Stomach (tissue), 19 donors: Measurements from ENCODE around the gene MSMP. TPM values are rescaled to one million over a fixed set of nuclear protein-coding genes. Genes with fewer than 3 reads are reported as not detected.

Experiments used
- DNase-seq, 2 donors: peaks; one replicate each; pipeline versions ENCODE4 v3.0.0 to v3.0.0-alpha.2; 2013 to 2019
- H3K27ac ChIP-seq, 5 donors: fragments of 200-600 bp in 4 of 5; sonication (generic) in 4 of 5; one replicate each; pipeline ENCODE4 v1.5.1; 2013 to 2019; ENCODE audit warnings: mild to moderate bottlenecking in 1 of 5, moderate library complexity in 1 of 5
- H3K27me3 ChIP-seq, 3 donors: fragments of 200-600 bp; sonication (generic); one replicate each; pipeline ENCODE4 v1.5.1; 2017 to 2019; ENCODE audit warnings: mixed run types in 1 of 3
- H3K36me3 ChIP-seq, 4 donors: fragments of 200-600 bp; sonication (generic); 1 replicate in 3 of 4; 2 replicates in 1 of 4; pipeline ENCODE4 v1.5.1; 2016 to 2019
- H3K4me1 ChIP-seq, 4 donors: fragments of 200-600 bp; sonication (generic); one replicate each; pipeline ENCODE4 v1.5.1; 2016 to 2019
- H3K4me3 ChIP-seq, 4 donors: fragments of 200-600 bp; sonication (generic) in 3 of 4; one replicate each; pipeline ENCODE4 v1.5.1; 2016 to 2019; ENCODE audit warnings: mild to moderate bottlenecking in 1 of 4
- H3K9me3 ChIP-seq, 4 donors: fragments of 200-600 bp; sonication (generic); one replicate each; pipeline ENCODE4 v1.5.1; 2016 to 2019
- CTCF ChIP-seq, 7 experiments: fragments of 450-650 bp in 4 of 7; fragments of 200-600 bp in 3 of 7; sonication (generic) in 3 of 7; IDR thresholded peaks; one replicate each; pipeline ENCODE4 v1.5.1; 2016 to 2019; ENCODE audit warnings: antibody characterized with exemption in 7 of 7, control low read depth in 2 of 7, mild to moderate bottlenecking in 1 of 7
- EP300 ChIP-seq: sonication (generic); formaldehyde crosslinking; IDR thresholded peaks from one replicate; pipeline ENCODE4 v1.6.1; 2017; ENCODE audit warnings: antibody characterized with exemption
- POLR2A ChIP-seq, 4 donors: fragments of 450-650 bp; IDR thresholded peaks; one replicate each; pipeline ENCODE4 v1.6.1; 2016; ENCODE audit warnings: antibody characterized with exemption in 4 of 4, control low read depth in 2 of 4, mild to moderate bottlenecking in 1 of 4, moderate library complexity in 1 of 4
- POLR2AphosphoS5 ChIP-seq, 3 donors: sonication (generic); formaldehyde crosslinking; IDR thresholded peaks; one replicate each; pipeline ENCODE4 v1.6.1; 2016; ENCODE audit warnings: antibody characterized with exemption in 3 of 3
- WGBS, 5 donors: extraction: QIAGEN DNeasy Blood & Tissue Kit in 3 of 5; methylation state at CpG; one replicate each; pipeline versions ENCODE4 v1.1.5 to v1.1.7; 2013 to 2018; 5-methylcytosine and 5-hydroxymethylcytosine counted together
- intact Hi-C: fragments of 100-400 bp; cut with DNase I; formaldehyde crosslinking; loops from one replicate; pipeline ENCODE4 v1.15.1; 2023; ENCODE audit warnings: low total_unique reads
- long read RNA-seq, 10 donors: transcript quantifications; one replicate each; lab custom pipeline, GENCODE V29; 2026
- polyA plus RNA-seq, 3 donors: library from polyadenylated mRNA; stranded (reverse); fragments of 200-250 nt; gene quantifications; one replicate each; pipeline ENCODE4 v1.2.3, GENCODE V29; 2013
- total RNA-seq, 5 donors: library from RNA; depleted of rRNA; stranded (reverse); fragments of >200 nt; gene quantifications; one replicate each; pipeline versions ENCODE4 v1.1.0 to v1.2.3, GENCODE V29; 2014 to 2016
- donor health status: healthy with polysubstance abuse.
- donor health status: Bipolar disorder and iron deficiency.
- donor health status: healthy.

MSMP gene
- total RNA-seq (not detected), polyA plus RNA-seq (under 1 TPM in 1 of 3 donors, not detected in 2; 0.35 TPM)
- long read RNA-seq, donor 1, result 0 reads
- long read RNA-seq, donor 2, partial matches to known transcripts, result 6 of 6 reads
- long read RNA-seq, donor 2, other reads (novel, unspliced or antisense), result 0 of 6 reads
- long read RNA-seq, donor 3, result 0 reads
- long read RNA-seq, donor 4, result 0 reads
- long read RNA-seq, donor 5, result 0 reads
- long read RNA-seq, donor 6, result 0 reads
- long read RNA-seq, donor 7, partial matches to known transcripts, result 0 of 1 reads
- long read RNA-seq, donor 7, other reads (novel, unspliced or antisense), result 0 of 1 reads
- long read RNA-seq, donor 8, result 0 reads
- long read RNA-seq, donor 9, result 0 reads
- long read RNA-seq, donor 10, result 0 reads

GRCh38 chr9:35754264-35754663 lies at the start of gene MSMP:
Gene MSMP, minus strand, starts transcription at chr9:35754276. Its CDS starts 147 bp downstream, at chr9:35754129.
- TF ChIP-seq POLR2AphosphoS5 (IDR thresholded peaks at IDR 0.05), result no peak
- TF ChIP-seq EP300, result no peak
- TF ChIP-seq POLR2A (IDR thresholded peaks at IDR 0.05), result no peak
- TF ChIP-seq CTCF (IDR thresholded peaks at IDR 0.05), result no peak
- H3K4me1 ChIP-seq, result peaks cover 22 to 46% (median 34%) of the 10 kb centered on the region in 4 donors
- no peak within 1 kb of the TSS for H3K4me3 ChIP-seq
- no peaks in the 10 kb centered on the region for H3K9me3 ChIP-seq
- H3K36me3 ChIP-seq, result peaks cover 42 to 52% (median 46%) of the 10 kb centered on the region in 4 donors
- 48 to 62% (median 53%) methylated on average over 3 of the region's 3 CpGs for WGBS, 5 donors
- intact Hi-C loops, result no loop called here
- DNase-seq, result no peak
- no peaks in the 10 kb centered on the region for H3K27me3 ChIP-seq
- no peak within 1 kb of the TSS for H3K27ac ChIP-seq

GRCh38 chr9:35801328-35802128 lies 47.5 kb upstream of the MSMP start:
- Histone ChIP-seq H3K27me3 (no peaks in the 10 kb centered on the region), H3K27ac (no peak overlapping the region), H3K4me3 (no peak overlapping the region), H3K9me3 (no peaks in the 10 kb centered on the region), H3K4me1 (peaks cover 0 to 17% (median 0%) of the 10 kb centered on the region in 4 donors), H3K36me3 (peaks cover 13 to 70% (median 65%) of the 10 kb centered on the region in 4 donors)
- 87 to 93% (median 92%) methylated on average over 9 to 13 of the region's 13 CpGs for WGBS, 5 donors
- no peak for DNase-seq
- no peak for TF ChIP-seq POLR2A (IDR thresholded peaks at IDR 0.05)
- no peak for TF ChIP-seq POLR2AphosphoS5 (IDR thresholded peaks at IDR 0.05)
- TF ChIP-seq EP300, result no peak
- TF ChIP-seq CTCF (IDR thresholded peaks at IDR 0.05), result no peak
- intact Hi-C loops, result loop anchor here (10.0 kb wide), 1 partner anchor 63 kb away; no protein-coding TSS in a partner anchor

GRCh38 chr9:35800530-35800929 lies 46.5 kb upstream of the MSMP start:
- WGBS, 5 donors, result 85 to 87% (median 87%) methylated on average over 7 of the region's 7 CpGs
- intact Hi-C loops, result loop anchor here (10.0 kb wide), 1 partner anchor 64 kb away; no protein-coding TSS in a partner anchor
- TF ChIP-seq EP300 (no peak), POLR2AphosphoS5 (IDR thresholded peaks at IDR 0.05) (no peak), CTCF (IDR thresholded peaks at IDR 0.05) (no peak), POLR2A (IDR thresholded peaks at IDR 0.05) (no peak)
- DNase-seq, result no peak
- Histone ChIP-seq H3K27ac (no peak overlapping the region), H3K4me1 (peaks cover 0 to 22% (median 3%) of the 10 kb centered on the region in 4 donors), H3K9me3 (no peaks in the 10 kb centered on the region), H3K4me3 (no peak overlapping the region), H3K27me3 (no peaks in the 10 kb centered on the region), H3K36me3 (peaks cover 5 to 60% (median 55%) of the 10 kb centered on the region in 4 donors)

GRCh38 chr9:35798658-35799374 lies 44.7 kb upstream of the MSMP start:
- 87 to 92% (median 90%) methylated on average over 4 of the region's 4 CpGs for WGBS, 5 donors
- no peak overlapping the region for H3K27ac ChIP-seq
- H3K9me3 ChIP-seq, result no peaks in the 10 kb centered on the region
- no peaks in the 10 kb centered on the region for H3K27me3 ChIP-seq
- no peak for DNase-seq
- no peak overlapping the region for H3K4me3 ChIP-seq
- intact Hi-C loops, result no loop called here
- H3K4me1 ChIP-seq, result peaks cover 2 to 40% (median 15%) of the 10 kb centered on the region in 4 donors
- no peak for TF ChIP-seq EP300
- no peak for TF ChIP-seq CTCF (IDR thresholded peaks at IDR 0.05)
- peaks cover 5 to 46% (median 42%) of the 10 kb centered on the region in 4 donors for H3K36me3 ChIP-seq
